M059J (cell line): Measurements from ENCODE around the gene PDLIM5. TPM values are rescaled to one million over a fixed set of nuclear protein-coding genes. Genes with fewer than 3 reads are reported as not detected.
A peak's percentile ranks its signal among the peaks of the same experiment; 100 is the strongest.
"Not testable (repeated sequence)": the region's sequence is repeated elsewhere in the genome, so short reads cannot be mapped to it uniquely, and the experiment has no call there.

Experiments
- DNase-seq: peaks from one replicate; pipeline ENCODE4 v3.0.0-alpha.2; 2012; ENCODE audit warnings: low read depth
- total RNA-seq: library from RNA; depleted of rRNA; stranded (reverse); fragments of >200 nt; shearing (Covaris generic); gene quantifications from 2 replicates; pipeline ENCODE4 v1.2.3, GENCODE V29; 2014

The PDLIM5 gene
- total RNA-seq, 1 experiment from 2014 or later: 49.8 TPM

DNA sequence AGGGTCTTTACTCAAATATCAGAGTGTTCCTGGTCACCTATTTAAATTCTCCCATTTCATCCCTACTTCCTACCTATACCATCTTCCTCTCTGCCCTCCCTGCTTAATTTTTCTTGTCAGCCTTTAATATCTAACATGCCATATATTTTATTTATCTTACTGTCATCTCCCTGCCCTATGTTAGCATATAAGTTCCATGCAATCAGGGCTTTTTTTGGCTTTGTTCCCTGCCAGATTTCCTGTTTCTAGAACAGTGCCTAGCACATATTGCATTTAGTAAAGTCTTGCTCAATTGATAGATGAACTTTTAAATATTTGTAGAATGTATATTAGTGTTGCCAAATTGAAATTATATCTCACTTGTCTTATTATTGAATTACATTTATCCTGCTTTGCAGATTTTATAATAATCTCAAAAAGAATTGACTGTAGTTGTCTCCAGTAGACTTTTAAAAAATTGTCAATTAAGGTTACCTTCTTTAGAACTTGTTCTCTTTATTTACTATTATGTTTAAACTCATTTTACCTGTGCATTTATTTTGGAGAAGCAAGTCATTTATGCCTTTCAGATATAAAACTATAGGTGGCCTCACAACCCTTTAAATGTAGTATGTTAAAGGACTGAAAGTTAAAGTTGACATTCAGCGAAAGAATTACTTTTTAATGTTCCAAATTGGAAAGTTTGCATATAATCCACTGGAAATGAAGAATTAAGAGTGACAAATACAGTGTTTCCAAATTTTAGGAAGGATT, 197.8 kb downstream of the PDLIM5 start:
- no peak for DNase-seq

DNA sequence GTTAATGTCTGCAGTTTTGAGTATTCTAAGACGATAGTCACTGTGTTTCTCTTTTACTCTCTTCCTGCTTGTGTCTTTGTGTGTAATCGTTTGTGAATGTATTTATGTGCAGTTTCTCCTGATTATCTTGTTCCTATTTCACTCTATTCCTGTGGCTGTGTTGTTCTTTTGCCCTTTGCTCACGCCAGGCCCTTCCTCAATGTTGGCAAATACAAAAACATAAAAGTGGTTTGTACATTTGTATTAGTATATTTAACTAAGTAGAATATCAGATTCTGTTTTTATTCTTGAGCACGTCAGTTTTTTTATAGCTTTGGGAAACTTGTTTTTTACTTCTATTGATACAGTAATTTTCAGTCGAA, 198.4 kb downstream of the PDLIM5 start:
- DNase-seq: no peak

DNA sequence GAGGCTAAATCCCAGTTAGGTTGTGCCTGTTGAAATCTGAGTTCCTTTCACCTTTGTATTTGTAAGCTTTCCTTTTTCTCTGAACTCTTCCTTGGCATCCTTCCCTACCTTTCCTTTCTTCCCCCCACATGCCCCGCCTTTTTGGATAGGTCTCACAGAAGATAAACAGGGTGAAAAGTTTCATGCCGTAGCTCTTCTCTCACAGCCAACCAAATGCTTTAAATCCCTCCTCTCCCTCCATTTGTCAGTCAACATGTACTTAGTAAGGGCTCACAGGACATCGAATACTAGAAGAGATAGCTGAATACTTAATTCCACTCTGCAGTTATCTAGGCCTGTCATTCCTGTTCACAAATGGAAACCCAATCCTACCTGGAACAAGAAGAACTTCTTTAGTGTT, 198.9 kb downstream of the PDLIM5 start:
- no peak for DNase-seq

DNA sequence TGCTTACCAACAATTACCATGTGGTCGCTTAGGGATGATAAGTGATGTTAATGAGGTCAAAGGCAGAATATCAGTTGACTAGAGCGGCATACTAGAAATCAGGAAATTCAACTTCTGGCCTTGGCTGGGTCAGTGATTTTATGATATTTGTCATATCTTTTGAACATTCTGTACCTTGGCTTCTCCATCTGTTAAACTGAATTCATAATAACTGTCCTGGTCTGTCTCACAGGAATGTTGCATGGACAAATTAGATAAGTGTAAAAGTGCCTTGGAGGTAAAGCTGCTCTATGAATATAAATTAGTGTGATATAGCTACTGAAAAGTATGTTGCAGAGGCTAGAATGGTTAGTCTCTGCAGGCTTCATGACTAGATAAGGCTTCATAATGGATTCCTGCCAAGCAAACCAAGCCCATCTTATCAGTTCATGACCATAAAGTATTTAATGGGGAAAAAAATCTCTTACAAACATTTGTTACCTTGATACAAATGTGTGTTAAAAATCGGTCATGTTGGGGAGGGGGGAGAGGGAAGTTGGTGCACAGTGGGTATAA, 201.4 kb downstream of the PDLIM5 start:
- no peak for DNase-seq

- DNase-seq: no peak
Measured at GRCh38 chr4:94653984-94654609, 202.4 kb downstream of the PDLIM5 start.

DNA sequence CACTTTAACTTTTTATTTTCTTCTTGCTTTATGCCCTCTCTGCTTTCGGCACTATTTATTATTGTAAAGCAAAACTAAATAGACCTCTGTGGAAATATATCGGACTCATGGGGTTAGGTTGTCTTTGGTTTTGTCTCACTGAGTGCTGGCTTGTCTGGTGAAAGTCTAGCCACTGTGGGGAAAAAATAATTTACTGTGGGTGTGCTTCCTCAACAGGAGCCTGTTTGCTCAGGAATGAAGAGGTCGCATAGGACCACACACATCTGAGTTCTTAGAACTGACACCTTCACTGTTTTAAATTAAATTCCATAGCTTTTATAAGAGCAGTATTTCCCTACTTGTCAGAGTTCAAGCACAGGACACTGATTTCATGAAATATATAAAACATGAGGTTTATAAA, 203.0 kb downstream of the PDLIM5 start:
- no peak for DNase-seq

GRCh38 chr4:94660614-94661013, 208.9 kb downstream of the PDLIM5 start:
- DNase-seq: no peak

GRCh38 chr4:94665021-94665420, 213.3 kb downstream of the PDLIM5 start:
- not testable (repeated sequence) for DNase-seq

DNA sequence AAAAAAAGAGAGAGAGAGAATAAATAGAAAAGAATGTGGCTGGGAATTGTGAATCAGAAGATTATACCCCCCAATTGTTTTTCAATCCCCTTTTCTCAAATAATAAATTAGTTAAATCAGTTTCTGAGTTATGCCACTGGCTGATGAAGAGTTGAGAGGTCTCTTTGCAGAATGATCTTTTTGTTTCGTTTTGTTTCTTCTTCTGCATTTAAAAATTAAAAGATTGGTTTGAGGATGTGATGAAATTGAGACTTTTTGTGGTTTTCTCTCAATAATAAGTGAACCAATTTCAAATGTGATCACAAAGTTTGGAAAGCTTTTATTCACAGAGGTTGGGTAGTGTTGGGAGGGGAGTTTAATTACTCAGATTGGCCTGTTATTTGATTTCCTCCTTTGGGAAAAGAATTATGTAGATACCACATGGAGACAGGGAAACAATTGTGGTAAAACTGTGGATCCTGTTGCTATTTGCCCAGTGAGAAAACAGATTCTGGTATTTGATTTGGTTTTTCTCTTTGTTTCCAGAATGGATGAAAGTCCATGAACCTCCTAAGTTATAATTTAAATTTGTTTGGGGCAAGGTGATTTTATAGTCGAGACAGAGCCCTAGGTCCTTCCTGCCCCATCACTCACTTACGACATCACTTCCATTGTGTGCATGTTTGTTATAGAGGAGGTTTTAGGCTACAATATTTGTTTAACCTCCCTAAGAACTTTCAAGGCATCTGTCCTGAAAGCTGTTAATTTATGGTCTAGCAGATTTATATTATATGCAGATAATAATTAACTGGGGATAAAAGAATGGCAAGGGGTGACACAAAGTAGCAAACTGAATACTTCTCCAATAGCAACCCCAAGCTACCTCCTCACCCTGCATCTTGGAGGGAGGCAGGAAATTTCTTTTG, 214.0 kb downstream of the PDLIM5 start:
- no peak for DNase-seq

- DNase-seq: no peak
Measured at GRCh38 chr4:94668724-94669123, 217.0 kb downstream of the PDLIM5 start.

- DNase-seq: no peak
Measured at GRCh38 chr4:94669672-94670664, 218.2 kb downstream of the PDLIM5 start.

DNA sequence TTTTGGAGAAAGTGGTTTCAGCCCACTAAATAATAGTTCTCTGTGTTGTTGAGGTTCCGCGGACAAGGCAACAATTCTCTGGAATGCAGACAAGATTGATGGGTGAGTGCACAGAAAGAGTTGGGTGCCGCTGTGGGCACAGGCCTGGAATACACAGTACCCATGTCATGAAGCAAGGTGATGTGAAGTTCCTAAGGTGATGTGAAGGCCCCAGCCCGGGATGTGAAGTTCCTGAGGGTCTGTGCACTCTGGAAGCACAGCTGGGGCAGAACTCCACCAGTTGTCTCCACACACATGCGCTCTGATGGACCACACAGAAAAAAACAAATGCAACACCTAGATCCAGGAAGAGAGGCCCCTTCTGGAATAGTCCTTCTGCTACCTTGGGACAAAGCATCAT, 219.4 kb downstream of the PDLIM5 start:
- DNase-seq: no peak

- DNase-seq: no peak
Measured at GRCh38 chr4:94673961-94674360, 222.2 kb downstream of the PDLIM5 start.

DNA sequence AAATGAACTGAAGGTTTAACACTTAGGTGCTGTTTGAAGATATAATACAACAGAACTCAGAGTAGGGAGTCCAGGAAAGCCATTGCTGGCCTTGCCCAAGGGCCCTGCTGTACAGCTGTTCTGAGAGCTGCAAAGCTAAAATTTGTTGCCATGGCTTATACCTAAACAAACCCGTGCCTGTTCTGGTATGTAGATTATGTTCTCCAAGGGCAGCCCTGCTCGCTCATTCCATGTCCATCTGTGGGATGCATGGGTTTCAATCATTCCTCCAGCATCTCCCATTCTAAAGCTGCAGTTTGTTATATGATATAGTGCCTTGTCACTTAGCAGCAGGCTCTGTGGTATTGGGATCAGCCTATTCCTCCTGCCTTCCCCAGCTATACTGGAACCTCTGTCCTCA, 225.2 kb downstream of the PDLIM5 start:
- DNase-seq: peak; percentile 4

DNA sequence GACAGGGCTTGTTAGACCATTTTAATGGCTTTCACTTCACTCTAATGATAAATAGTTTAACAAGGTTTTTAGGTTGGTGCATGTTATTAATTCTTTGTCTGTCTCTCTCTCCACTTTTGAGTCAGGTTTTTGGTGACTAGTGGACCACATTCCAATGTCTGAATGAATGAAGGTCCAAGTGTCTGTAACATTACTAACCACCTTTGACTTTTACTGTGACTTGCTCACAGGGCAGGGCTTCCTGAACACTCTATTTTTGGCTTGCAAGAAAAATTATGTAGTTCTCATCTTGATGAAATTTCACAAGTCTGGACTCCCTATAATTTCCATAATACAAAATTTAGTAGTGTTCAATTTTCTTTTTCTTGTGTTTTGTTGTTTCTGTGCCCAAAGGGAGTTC, 227.2 kb downstream of the PDLIM5 start:
- DNase-seq: peak; percentile 40

DNA sequence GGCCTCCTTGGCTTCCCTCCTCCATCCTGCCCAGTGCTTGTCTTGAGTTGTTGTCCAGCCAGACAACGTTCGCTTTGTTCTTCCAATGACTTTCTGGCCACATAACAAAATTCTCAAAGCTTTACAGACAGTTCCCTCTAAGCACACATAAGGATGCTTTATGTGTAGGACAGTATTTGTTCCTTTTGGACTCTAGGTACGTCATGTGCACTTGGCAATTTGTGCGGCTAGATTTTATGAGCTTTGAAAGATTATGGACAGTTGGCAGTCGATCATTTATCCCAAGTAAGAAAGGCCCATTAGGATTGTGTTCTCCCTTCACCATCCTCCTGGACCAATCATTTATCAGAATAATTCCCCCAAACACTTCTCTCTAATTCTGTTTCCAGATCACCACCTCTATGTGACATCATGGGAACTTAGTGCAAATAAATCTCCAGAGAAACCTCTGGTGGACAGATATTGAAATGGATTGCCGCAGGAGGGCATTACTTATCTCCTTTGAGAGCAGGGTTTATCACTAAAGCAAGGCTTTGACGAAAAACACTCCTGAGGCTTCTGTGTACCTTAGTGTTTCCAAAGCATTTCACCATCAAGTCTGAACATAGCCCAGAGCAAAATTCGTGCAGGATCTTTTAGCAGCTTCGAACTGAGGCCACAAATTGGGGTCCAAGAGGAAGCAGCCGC, 228.6 kb downstream of the PDLIM5 start:
- DNase-seq: no peak

DNA sequence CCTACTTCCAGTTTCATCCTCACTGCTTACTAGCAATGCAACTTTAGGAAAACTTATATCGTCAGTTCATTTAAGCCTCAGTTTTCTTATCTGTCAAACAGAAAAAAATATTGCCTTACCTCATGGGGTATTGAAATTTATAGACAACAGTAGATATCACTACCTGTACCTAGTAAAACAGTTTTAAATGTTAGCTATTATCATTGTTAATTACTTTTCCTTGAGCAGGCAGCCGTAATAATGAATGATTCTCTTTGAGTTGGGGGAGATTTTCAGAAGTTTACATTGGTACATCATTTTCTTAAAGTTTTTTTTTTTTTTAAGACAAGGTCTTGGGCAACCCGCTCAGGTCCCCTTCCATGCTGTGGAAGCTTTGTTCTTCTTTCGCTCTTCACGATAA, 234.3 kb downstream of the PDLIM5 start:
- DNase-seq: no peak

GRCh38 chr4:94689155-94689860, 237.6 kb downstream of the PDLIM5 start:
- no peak for DNase-seq

DNA sequence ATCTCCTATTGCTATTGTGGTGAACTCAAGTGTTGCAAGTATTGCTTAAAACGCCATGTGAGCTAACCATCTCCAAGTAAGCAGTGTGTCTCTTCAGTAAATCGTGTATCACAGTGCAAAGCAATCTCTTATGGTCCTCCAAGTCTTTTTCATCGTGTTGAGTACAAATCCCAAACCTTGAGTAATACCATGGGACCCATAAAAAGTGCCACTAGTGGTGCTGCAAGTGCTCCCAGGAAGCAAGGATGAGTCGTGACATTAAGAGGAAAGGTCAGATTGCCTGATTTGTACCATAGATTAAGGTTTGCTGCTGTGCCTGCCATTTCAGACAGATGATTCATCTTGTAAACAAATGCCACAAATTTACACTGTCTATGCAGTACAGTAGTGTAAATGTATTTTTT, 239.1 kb downstream of the PDLIM5 start:
- DNase-seq: peak; percentile 58

DNA sequence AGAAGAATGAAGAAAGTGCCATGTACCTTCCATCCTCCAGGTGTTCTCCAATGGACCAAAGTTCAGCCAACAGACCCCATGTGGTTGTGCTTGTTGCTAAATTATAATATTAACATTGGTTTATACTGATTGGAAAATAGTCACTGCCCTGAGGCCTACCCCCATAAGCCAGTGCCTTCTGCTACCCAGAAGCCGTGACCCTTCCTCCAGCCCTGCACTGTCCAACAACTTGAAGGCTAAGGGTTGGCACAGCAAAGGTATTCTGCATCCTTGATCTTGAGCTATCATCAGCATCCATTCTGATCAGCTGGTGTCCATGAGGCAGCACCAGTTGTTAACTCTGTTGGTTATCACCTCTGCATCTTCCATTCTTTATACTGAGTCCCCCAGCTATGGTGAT, 239.8 kb downstream of the PDLIM5 start:
- DNase-seq: no peak
